Measurements from ENCODE around the gene ME3. TPM values are rescaled to one million over a fixed set of nuclear protein-coding genes. Genes with fewer than 3 reads are reported as not detected.
"Not testable (repeated sequence)": the region's sequence is repeated elsewhere in the genome, so short reads cannot be mapped to it uniquely, and the experiment has no call there.

The ME3 gene
- total RNA-seq, 1 donor from 2014 or later = 110 TPM

DNA sequence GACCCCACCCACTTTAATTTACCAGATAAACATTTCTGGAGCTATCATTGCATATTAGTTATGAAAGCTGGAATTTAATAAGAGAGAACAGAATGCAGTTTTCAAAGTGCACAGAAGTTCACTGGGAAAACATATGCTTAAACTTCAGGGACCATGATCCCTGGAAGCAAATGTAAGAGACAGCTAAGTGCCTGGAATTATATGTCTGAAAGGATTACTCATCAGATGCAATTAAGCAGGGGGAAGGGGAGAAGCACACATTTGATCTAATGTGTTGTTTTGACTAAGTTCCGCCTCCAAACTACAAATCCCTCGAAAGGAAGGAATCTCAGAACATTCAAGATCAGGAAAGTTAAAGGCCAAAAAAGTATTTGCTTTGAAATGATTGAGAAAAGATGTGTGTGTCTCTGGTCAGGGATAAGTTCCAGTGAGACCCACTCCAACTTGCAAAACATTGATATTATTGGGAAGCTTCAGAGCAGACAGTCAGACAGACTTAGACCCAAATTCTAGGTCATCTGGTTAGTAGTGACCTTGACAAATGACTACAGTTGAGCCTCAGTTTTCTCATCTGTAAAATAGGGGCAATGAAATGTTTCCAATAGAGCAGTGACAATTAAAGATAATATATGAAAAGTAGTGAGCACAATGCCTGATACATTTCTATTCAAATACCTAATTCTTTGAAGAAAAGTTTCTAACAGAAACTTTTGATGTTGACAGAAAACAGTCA, 147.6 kb downstream of the ME3 start:
- DNase-seq (ENCODE audit: low spot score in 2 of 2) (no peak), FAIRE-seq (no peak)

GRCh38 chr11:86523738-86524619, 148.4 kb downstream of the ME3 start:
- DNase-seq (ENCODE audit: low spot score in 2 of 2) (no peak), FAIRE-seq (no peak)

- not testable (repeated sequence) for FAIRE-seq; DNase-seq (ENCODE audit: low spot score in 2 of 2)
Observed at GRCh38 chr11:86522512-86522911, 149.9 kb downstream of the ME3 start.

- FAIRE-seq (no peak), DNase-seq (ENCODE audit: low spot score in 2 of 2) (peak in 1 of 2 donors; percentile 23)
Observed at GRCh38 chr11:86519064-86519911, 153.1 kb downstream of the ME3 start.

- FAIRE-seq (no peak), DNase-seq (ENCODE audit: low spot score in 2 of 2) (no peak)
Observed at GRCh38 chr11:86518211-86518610, 154.2 kb downstream of the ME3 start.

DNA sequence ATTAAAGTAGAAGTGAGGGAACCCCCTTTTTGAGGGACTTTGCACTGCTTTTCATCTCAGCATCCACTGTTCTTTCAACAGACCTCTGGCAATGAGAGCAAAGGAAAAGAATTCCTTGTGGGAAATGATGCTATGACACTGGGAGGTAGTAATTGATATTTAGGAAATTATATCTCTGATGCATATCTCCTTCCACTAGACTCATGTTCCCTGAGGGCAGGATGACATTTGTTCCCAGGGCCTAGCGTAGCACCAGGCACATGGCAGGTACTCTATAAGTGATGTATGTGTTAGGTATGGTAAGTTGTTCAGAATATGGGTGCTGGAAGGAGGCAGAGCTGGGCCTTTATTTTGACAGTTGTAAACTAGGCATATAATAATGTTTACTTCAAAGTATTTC, 154.9 kb downstream of the ME3 start:
- FAIRE-seq = no peak
- DNase-seq (ENCODE audit: low spot score in 2 of 2) = no peak

GRCh38 chr11:86515297-86516094, 156.9 kb downstream of the ME3 start:
- DNase-seq (ENCODE audit: low spot score in 2 of 2) (no peak), FAIRE-seq (no peak)

GRCh38 chr11:86514453-86514852, 158.0 kb downstream of the ME3 start:
- no peak for FAIRE-seq
- no peak for DNase-seq (ENCODE audit: low spot score in 2 of 2)

- DNase-seq (ENCODE audit: low spot score in 2 of 2) (no peak), FAIRE-seq (no peak)
Observed at GRCh38 chr11:86513746-86514373, 158.6 kb downstream of the ME3 start.

DNA sequence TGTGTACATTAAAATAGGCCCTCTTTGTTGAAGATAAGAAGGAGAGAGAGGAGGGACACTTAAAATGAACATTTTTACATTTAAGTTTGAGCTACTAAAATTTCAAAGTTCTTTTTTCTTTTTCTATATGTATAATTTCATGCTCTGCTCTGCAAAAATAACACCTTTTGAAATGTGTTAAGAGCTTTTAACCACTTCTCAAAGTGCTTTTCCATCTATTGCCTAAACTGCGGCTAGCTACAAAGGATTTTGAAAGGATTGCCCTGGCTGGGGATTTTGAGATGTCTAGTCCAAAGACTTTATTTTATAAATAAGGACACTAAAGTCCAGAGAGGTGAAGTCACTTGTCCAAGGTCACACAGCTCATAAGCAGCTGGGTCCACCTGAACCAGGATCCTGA, 159.3 kb downstream of the ME3 start:
- FAIRE-seq (no peak), DNase-seq (ENCODE audit: low spot score in 2 of 2) (no peak)

- no peak for FAIRE-seq
- no peak for DNase-seq (ENCODE audit: low spot score in 2 of 2)
Observed at GRCh38 chr11:86511086-86511551, 161.3 kb downstream of the ME3 start.

- FAIRE-seq (no peak), DNase-seq (ENCODE audit: low spot score in 2 of 2) (no peak)
Observed at GRCh38 chr11:86510674-86511073, 161.7 kb downstream of the ME3 start.

DNA sequence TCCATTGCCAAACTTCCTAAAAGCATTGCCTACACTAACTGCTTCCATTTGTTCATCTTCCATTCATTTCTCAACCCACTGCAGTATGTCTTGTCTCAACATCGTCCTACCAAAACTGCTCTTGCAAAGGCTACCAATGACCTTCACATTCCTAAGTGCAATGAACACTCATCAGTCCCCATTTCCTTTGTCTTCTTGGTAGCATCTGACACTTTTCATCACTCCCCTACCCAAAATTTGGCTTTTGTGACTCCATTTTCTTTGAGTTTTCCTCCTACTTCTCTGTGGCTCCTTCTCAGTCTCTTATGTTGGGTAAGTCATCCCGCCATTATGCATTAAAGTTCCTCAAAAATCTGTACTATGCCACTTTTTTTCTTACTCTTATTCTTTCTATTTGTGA, 162.3 kb downstream of the ME3 start:
- DNase-seq (ENCODE audit: low spot score in 2 of 2) (no peak), FAIRE-seq (no peak)

GRCh38 chr11:86509588-86509974, 162.8 kb downstream of the ME3 start:
- FAIRE-seq = no peak

GRCh38 chr11:86508604-86509587, 163.5 kb downstream of the ME3 start:
- DNase-seq (ENCODE audit: low spot score in 2 of 2) (no peak), FAIRE-seq (no peak)

More at GRCh38 chr11:86509588-86509974, 162.8 kb downstream of the ME3 start:
- no peak for DNase-seq (ENCODE audit: low spot score in 2 of 2)

DNA sequence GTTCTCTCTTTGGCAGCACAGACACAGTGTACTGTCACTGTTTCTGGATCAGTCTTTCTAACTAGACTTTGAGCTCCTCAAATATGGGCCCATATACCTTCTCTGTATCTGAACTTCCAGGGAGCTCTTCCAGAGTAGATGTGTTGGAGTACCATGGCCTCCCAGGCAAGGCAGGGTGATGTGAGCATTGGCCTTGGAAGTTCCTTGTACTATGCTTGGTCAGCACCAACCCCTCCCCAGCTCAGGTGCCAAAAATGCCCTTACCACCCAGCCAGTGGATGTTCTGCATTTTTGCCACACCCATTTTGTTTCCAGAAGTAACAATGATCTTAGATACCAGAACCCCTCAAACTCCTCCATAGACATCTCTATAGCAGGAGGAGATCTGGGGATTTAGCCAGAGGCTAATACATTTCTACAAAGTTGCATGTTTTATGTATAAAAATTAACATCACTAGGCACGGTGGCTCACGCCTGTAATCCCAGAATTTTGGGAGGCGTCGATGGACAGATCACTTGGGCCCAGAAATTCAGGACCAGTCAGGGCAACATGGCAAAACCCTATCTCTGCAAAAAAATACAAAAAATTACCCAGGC, 165.1 kb downstream of the ME3 start:
- no peak for DNase-seq (ENCODE audit: low spot score in 2 of 2)
- FAIRE-seq = no peak

DNA sequence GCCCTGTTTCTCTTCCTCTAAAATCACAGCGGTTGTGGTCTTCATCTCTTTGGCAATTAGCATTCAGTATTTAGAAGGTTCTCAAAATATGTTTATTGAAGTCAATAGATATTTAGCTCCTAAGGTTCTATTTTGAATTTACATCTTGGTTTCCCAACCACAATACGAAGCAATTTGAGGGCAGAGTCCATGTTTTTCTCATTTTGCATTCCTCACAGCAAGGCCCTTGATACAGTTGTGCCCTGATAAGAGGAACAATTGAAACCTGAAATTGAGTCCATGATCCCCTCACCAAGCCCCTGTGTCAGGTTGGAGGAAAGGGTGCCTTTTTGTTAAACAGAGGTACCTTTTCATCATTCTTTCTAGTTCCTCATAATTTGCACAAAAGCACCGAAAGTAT, 166.2 kb downstream of the ME3 start:
- DNase-seq (ENCODE audit: low spot score in 2 of 2) = no peak
- no peak for FAIRE-seq

DNA sequence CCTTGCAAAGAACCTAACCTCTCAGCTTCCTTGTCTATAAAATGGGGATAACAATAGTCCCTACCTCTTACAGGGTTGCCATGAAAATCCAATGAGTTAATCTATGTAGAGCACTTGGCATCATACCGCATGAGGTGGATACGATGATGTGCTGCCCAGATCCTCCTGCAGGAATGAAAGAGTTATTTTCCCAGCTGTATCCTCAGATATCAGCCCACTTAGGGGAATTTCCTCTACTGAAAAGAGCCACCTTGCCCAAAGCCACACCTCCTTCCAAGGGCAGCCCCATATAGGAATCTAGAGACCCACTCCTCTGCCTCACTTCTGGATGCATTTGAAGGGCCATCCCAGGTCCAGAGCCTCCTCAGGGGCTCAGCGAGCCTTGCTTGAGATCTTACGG, 169.3 kb downstream of the ME3 start:
- FAIRE-seq = no peak
- no peak for DNase-seq (ENCODE audit: low spot score in 2 of 2)

All from frontal cortex (tissue), 4 donors.